ENCODE data around the gene SH2D2A.

DNA sequence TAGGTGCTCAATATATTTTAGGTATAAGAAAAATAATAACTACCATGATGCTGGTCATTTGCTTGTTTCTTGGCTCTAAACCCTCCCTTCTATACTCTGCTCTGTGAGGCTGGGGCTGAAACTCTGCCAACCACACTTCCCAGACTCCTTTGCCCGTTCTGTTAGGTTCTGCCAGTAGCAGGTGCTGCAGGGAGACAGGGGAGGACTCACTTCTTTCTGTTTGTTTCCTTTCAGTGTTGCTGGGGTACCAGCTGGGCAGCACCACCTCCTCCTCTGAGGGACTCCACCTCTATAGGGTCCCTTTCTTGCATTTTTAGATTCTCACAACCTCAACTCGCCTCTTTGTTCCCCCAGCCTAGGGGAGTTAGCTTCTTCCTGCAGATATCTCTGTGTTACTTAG, 17.0 kb upstream of the SH2D2A start:
- TF ChIP-seq, protein P1, sequence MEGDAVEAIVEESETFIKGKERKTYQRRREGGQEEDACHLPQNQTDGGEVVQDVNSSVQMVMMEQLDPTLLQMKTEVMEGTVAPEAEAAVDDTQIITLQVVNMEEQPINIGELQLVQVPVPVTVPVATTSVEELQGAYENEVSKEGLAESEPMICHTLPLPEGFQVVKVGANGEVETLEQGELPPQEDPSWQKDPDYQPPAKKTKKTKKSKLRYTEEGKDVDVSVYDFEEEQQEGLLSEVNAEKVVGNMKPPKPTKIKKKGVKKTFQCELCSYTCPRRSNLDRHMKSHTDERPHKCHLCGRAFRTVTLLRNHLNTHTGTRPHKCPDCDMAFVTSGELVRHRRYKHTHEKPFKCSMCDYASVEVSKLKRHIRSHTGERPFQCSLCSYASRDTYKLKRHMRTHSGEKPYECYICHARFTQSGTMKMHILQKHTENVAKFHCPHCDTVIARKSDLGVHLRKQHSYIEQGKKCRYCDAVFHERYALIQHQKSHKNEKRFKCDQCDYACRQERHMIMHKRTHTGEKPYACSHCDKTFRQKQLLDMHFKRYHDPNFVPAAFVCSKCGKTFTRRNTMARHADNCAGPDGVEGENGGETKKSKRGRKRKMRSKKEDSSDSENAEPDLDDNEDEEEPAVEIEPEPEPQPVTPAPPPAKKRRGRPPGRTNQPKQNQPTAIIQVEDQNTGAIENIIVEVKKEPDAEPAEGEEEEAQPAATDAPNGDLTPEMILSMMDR (IDR thresholded peaks at IDR 0.05), result no peak
- TF ChIP-seq EP300 (IDR thresholded peaks at IDR 0.05) (no peak), POLR2A (IDR thresholded peaks at IDR 0.05) (no peak)

Data from tibial nerve (tissue), 4 donors.